ENCODE measurements around the gene ZNF521. TPM values are rescaled to one million over a fixed set of nuclear protein-coding genes. Genes with fewer than 3 reads are reported as not detected.

The ZNF521 gene
- total RNA-seq, 1 donor from 2014 or later, result 58.7 TPM

GRCh38 chr18:25047421-25047820 lies 304.5 kb downstream of the ZNF521 start:
- Mint-ChIP-seq H3K36me3 (ENCODE audit: unreplicated experiment) (no peaks in the 10 kb centered on the region), H3K27me3 (ENCODE audit: unreplicated experiment) (peaks cover 3% of the 10 kb centered on the region), H3K27ac (ENCODE audit: unreplicated experiment) (no peak overlapping the region), H3K4me3 (ENCODE audit: unreplicated experiment) (no peak overlapping the region), H3K9me3 (ENCODE audit: unreplicated experiment) (peaks cover 2% of the 10 kb centered on the region), H3K4me1 (ENCODE audit: low read depth, unreplicated experiment) (peaks cover 9% of the 10 kb centered on the region)
- DNase-seq, result no peak
- TF ChIP-seq CTCF (IDR thresholded peaks at IDR 0.05; ENCODE audit: partially characterized antibody, unreplicated experiment), result no peak

GRCh38 chr18:25044694-25045093 lies 307.3 kb downstream of the ZNF521 start:
- Mint-ChIP-seq H3K27ac (ENCODE audit: unreplicated experiment) (no peak overlapping the region), H3K36me3 (ENCODE audit: unreplicated experiment) (no peaks in the 10 kb centered on the region), H3K9me3 (ENCODE audit: unreplicated experiment) (peaks cover 2% of the 10 kb centered on the region), H3K27me3 (ENCODE audit: unreplicated experiment) (peaks cover 3% of the 10 kb centered on the region), H3K4me1 (ENCODE audit: low read depth, unreplicated experiment) (peaks cover 19% of the 10 kb centered on the region), H3K4me3 (ENCODE audit: unreplicated experiment) (no peak overlapping the region)
- DNase-seq, result no peak
- TF ChIP-seq CTCF (IDR thresholded peaks at IDR 0.05; ENCODE audit: partially characterized antibody, unreplicated experiment), result no peak

- peaks cover 4% of the 10 kb centered on the region for H3K27me3 Mint-ChIP-seq (ENCODE audit: unreplicated experiment)
- DNase-seq, result no peak
- no peak for TF ChIP-seq CTCF (IDR thresholded peaks at IDR 0.05; ENCODE audit: partially characterized antibody, unreplicated experiment)
- no peaks in the 10 kb centered on the region for H3K36me3 Mint-ChIP-seq (ENCODE audit: unreplicated experiment)
- no peak overlapping the region for H3K27ac Mint-ChIP-seq (ENCODE audit: unreplicated experiment)
- H3K9me3 Mint-ChIP-seq (ENCODE audit: unreplicated experiment), result peaks cover 3% of the 10 kb centered on the region
- peaks cover 29% of the 10 kb centered on the region for H3K4me1 Mint-ChIP-seq (ENCODE audit: low read depth, unreplicated experiment)
- H3K4me3 Mint-ChIP-seq (ENCODE audit: unreplicated experiment), result no peak overlapping the region
Observed at GRCh38 chr18:25043104-25043503, 308.9 kb downstream of the ZNF521 start.

- Mint-ChIP-seq H3K27me3 (ENCODE audit: unreplicated experiment) (peaks cover 3% of the 10 kb centered on the region), H3K36me3 (ENCODE audit: unreplicated experiment) (no peaks in the 10 kb centered on the region), H3K27ac (ENCODE audit: unreplicated experiment) (no peak overlapping the region), H3K4me1 (ENCODE audit: low read depth, unreplicated experiment) (peaks cover 30% of the 10 kb centered on the region), H3K4me3 (ENCODE audit: unreplicated experiment) (no peak overlapping the region), H3K9me3 (ENCODE audit: unreplicated experiment) (peaks cover 3% of the 10 kb centered on the region)
- no peak for TF ChIP-seq CTCF (IDR thresholded peaks at IDR 0.05; ENCODE audit: partially characterized antibody, unreplicated experiment)
- no peak for DNase-seq
Observed at GRCh38 chr18:25042641-25043051, 309.3 kb downstream of the ZNF521 start.

GRCh38 chr18:25039781-25040180 lies 312.2 kb downstream of the ZNF521 start:
- peaks cover 1% of the 10 kb centered on the region for H3K9me3 Mint-ChIP-seq (ENCODE audit: unreplicated experiment)
- no peak for TF ChIP-seq CTCF (IDR thresholded peaks at IDR 0.05; ENCODE audit: partially characterized antibody, unreplicated experiment)
- H3K27ac Mint-ChIP-seq (ENCODE audit: unreplicated experiment), result no peak overlapping the region
- peaks cover 44% of the 10 kb centered on the region for H3K4me1 Mint-ChIP-seq (ENCODE audit: low read depth, unreplicated experiment)
- H3K4me3 Mint-ChIP-seq (ENCODE audit: unreplicated experiment), result no peak overlapping the region
- H3K36me3 Mint-ChIP-seq (ENCODE audit: unreplicated experiment), result no peaks in the 10 kb centered on the region
- H3K27me3 Mint-ChIP-seq (ENCODE audit: unreplicated experiment), result peaks cover 2% of the 10 kb centered on the region
- DNase-seq, result no peak
